GM18526 (cell line): Measurements from ENCODE around the gene ARHGAP11A.

Experiments
- POLR2A ChIP-seq: IDR thresholded peaks from 3 replicates; pipeline ENCODE4 v1.6.1; 2011; ENCODE audit not compliant: insufficient read length; ENCODE audit errors: extremely low read depth

ARHGAP11A gene

DNA sequence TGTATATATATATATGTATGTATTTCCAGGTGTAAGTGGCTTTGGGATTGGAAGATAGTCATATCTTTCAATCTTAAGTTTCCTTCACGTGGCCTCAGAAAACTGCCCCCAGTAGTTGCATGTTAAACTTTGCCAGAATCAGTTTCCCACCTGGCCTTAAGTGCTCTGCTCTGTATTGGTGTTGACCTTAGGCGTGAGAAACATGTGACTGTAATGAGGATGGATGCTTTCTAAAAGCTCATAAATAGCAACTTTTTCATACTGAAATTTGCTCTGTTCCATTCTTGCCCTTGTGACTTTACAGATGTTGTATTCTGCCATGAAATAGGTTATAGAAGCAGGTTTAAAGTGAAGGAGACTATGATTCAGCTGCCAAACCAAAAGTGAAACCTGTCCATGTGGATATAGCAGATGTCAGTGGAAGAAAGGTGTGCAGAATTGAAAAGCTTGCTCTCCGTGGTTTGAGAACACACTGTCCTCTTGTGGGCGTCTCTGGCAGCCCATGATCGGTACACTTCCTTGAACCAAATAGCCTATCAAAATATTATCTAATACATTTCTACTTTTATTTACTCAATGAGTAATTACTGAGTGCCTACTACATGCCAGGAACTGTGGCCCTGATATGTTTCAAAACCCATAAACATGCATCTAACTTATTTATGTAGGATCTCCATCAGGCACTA lies 42.0 kb downstream of the ARHGAP11A start:
- no peak for TF ChIP-seq POLR2A

DNA sequence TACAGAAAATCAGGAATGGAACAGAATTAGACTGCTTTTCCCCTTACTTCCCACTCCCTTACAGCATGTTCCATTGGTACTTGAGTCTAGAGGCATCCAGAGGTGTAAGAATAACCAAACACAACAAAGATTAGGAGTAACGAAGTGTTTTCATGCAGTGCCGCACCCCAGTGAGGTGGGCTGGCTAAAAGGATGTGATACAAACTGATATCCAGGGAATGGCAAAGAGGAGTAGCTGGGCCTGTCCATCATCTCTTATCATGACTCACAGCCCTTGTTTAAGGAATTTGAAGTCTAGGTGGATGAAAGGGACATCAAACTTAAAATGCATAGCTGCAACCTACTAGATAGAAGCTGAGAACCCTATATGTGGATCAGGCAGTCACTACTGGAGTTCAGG lies 42.6 kb downstream of the ARHGAP11A start:
- no peak for TF ChIP-seq POLR2A

DNA sequence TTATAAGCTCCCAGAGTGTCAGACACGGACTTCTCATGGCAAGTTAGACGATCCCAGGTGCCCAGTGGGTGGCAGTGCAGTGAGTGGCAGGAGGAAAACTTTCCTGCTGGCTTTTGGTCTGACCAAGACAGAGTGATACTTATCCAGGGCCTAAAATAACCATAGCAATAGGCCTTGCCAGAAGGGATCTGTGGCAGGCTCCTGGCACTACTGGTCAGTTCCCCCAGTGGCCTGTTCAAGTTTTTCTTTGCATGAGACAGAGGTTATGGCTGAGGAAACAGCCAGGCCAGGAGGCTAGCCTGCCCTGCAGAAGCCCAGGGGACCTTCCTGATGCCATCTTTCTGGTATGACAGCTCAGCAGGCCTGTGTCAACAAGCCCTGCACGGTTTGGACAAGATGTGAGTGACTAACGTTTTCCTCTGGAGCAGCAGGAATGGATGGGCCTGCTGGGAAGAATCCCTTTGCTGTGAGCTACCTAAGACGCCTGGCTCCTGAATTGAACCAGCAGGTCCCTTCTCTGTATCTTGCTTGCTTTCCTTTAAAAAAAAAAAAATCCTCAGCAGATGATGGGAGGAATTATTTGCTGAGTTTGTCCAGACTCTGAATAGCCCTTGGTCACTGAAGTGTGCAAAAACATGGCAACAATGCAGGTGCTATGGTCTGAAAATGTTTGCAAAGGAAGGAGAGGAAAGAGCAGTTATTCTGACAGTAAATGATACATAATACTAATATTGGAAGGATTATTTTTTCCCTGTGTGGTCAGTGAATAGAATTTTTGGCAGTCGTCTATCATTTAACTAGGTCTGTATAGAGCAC lies 44.2 kb downstream of the ARHGAP11A start:
- no peak for TF ChIP-seq POLR2A

DNA sequence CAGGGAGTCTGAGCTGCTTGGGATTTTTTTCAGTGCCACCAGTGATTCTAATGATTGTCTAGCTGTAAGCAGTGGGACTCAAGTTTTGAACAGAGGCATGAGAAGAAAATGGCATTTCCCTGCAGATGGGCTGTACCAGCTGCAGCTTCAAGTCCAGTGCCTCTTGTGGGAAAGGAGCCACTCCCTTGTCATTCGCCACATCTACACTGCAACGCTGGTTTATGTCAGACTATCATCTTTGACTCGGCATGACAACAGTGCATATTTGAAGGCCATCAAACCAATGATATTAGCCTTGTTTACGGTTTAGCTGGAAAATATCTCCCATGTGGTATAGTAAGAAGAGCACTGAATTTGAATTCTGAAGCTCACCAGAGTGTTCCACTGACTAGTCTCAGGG lies 48.4 kb downstream of the ARHGAP11A start:
- no peak for TF ChIP-seq POLR2A

DNA sequence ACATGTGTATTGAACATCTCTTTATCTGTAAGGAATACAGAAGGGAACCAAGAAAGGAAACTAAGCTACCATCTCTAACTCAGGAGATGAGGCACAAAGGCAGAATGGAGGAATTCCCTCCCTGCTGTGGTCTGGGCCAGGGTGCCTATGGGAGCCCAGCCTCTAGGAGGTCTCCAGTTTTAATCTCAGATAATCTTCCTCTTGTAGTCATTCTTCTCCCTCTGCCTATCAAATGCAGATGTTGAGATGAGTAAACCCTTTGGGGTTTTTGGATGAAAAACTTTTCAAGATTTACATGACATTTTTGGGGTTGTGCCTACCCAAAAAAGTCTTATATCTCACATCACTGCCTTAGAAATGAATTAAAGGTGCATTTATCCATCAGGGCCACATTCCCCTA lies 49.5 kb downstream of the ARHGAP11A start:
- TF ChIP-seq POLR2A: no peak

DNA sequence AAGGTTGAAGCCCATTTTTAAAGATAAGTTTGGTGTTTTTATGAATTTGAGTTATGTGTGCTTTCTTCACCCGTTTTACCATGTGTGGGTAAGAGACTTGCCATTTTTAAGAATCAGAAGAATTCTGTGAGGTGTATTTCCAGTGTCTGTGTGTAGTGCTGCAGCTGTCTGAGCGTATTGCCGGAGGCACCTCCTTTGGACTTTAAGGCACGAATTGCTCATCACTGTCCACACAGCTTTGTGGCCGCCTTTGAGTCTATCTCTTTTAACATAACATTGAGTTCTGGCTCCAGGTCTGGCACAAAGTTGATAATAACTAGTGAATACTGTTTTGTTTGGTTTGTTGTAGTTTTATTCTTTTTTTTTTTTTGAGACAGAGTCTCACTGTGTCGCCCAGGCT lies 52.0 kb downstream of the ARHGAP11A start:
- no peak for TF ChIP-seq POLR2A

DNA sequence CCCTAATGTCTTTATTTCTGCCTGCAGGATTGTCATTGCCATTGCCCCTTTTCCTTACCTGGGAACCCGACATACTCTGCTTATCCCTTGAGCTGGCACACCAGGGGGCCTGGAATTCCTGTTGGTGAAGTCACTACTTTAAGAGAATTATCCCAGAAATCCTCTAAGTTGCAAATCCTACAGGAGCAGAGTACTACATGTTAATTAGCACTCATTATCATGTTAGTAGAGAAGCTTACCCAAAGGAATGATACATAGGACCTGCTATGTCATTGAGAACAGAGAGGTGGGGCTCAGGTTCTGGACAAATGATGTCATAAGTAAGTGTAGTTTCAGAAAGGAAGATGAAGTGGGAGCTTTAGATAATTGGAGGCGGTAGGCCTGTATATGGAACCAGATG lies 53.6 kb downstream of the ARHGAP11A start:
- no peak for TF ChIP-seq POLR2A

DNA sequence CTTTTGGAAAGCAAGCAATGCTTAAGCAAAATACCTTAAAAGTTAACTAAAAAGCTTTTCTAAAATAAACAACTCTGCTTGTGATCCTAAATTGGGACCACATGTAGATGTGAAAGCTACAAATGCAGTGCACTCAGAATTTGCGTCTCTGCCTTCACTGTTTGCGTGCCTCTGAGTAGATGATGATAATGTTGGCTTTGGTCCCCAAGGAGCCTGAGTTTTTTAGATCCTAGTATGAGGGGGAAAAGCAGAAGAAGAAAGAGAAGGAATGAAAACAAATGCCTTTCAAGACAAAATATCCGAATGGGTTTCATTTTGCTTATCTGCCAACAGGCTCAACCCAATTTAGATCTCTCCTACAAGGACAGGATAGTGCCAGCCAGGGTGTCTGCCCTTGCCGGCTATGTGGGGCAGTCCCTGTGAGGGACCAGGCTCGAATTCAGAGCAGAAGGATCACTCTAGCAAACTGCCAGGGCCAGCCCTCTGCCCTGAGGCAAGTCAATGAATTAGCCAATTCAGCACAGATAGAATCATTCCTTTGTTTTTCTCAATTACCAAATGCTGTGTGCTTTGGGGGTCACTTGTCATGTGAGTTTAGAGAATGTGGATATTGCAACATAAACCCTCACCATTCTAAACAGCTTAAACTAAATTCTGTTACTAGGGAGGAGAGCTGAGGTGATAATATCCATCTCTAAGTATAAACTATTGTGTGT lies 54.8 kb downstream of the ARHGAP11A start:
- no peak for TF ChIP-seq POLR2A

DNA sequence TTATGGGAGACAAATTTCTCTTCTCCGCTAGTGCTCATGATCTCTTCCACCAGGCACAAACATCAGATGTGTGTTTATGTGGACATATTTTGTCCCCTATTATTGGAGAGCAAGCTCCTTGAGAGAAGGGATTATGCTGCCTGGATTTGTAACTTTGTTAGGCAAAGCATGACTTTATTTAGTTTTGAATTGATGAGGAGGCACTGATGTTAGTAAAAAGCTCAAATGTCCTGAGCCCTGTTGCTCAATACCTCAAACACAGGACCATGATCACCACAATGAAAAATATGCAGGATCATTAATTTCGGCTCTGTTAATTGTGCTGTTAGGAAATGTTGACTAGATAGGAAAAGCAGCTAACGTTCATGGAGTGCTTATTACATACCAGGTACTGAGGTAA lies 55.3 kb downstream of the ARHGAP11A start:
- TF ChIP-seq POLR2A: no peak

DNA sequence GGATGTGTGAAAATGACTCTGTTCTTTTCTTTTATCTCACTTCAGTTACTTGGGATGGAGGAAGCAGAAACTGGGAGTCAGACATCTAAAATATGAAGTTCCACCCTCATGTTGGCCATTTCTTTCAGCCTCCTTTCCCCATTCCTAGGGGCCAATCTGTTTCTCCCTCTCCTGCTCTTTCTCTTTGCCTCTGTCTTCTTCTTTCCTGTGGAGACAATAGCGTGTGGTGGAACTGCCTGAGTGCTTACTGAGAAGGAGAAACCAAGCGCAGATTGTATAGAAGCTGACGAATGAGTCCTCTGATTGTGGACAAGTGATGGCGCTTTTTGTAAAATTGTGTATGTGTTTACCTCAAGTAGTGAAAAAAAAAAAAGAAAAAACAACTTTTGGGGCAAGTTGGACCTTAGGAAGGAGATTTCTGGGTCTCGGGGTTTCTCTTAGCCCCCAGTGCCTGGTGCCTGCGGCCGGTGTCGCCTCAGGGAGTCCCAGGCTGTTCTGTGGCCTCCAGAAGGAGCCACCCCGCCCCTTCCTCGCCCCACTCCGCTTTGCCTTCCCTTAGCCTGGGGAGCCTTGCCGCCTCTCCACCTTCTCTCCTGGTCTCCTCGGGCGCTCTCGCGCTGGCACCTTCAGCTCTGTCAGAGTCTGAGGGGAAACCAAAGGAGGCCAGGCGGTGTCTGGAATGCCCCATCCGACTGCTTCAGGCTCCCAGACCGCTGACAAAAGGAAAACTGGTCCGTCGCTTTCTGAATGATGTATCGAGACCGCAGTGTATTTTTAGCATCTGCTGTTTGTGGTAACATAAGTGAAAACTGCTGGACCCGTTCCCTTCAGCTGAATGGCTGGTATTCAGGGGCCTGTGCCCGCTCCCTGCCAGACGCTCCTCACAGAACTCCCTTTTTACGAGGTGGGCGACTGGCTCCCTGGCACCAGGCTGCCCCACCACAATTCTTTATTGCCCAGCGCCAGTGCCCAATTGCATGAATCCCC lies 56.3 kb downstream of the ARHGAP11A start:
- no peak for TF ChIP-seq POLR2A

DNA sequence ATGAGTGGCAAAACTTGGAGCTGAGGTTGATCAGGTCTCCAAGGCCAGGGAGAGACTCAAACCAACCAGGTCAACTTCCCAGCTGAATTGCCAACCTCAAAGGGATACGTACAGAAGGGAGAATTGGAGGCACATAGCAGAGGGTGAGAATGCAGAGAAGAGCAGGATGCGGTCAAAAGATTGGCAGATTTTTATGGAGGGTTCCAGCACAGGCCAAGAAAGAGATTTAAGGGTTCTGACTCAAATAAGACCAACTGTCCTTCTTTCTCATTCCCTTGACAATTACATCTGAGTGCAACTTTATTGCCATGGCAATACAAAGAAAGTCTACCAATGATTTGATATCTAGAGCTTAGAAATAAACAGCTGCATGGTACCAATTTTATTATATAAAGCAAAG lies 59.4 kb downstream of the ARHGAP11A start:
- no peak for TF ChIP-seq POLR2A

DNA sequence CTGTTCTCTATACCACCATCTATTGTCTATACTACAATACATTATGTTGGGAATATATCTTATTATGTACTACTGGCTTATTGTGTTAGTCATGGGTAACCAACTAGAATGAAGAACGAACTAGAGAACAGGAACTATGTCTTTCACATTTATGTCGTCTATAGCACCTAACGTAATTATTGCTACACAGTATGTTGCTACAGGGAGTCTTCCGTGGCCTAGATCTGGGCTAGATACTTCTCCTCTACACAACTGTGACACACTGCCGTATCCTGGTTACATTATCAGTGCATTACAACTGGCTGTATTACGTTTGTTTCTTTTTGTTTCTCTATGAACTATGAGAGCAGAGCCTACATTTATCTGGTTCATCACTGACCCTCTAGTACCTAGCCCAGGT lies 60.2 kb downstream of the ARHGAP11A start:
- no peak for TF ChIP-seq POLR2A

DNA sequence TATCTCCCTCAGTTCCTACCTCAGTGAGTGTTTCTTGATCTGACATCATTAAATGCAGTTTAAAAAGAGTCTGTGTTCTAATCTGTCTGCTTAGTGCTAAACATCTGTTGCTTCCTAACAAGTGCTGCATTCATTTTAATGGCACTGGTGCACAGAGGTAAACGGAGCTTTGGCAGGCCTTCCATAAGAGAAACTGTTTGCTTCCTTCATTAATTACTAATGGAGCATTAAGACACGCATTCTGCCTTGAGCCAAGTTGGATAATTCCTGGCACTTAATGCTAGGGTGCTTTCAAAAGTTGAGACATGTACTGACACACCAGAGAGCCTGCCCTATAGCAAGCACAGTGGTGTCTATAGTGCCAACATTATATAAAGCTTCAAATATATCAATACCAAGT lies 60.9 kb downstream of the ARHGAP11A start:
- TF ChIP-seq POLR2A: no peak

DNA sequence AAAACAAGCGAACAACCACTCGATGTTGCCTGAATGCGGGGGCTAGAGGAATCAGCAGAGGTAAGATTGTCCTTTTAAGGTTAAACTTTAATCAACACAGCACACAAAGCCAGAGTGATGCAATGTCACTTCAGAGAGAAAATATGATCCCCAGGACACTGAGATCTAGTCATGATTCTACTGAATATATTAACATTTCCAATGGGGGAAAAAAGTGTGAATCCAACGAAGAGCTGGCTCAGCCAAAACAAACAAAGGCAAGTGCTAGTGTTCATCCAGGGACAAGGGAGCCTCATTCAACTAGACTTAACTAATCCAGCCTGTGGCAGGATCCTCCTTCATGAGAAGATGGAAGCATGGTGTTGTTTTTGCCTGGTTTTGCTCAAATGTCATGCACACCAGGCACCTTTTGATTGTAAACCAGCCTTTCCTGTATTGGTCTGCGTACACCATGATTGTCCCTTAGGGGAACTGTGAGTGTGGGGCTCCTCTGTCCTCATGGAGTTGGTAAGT lies 62.0 kb downstream of the ARHGAP11A start:
- TF ChIP-seq POLR2A: no peak

DNA sequence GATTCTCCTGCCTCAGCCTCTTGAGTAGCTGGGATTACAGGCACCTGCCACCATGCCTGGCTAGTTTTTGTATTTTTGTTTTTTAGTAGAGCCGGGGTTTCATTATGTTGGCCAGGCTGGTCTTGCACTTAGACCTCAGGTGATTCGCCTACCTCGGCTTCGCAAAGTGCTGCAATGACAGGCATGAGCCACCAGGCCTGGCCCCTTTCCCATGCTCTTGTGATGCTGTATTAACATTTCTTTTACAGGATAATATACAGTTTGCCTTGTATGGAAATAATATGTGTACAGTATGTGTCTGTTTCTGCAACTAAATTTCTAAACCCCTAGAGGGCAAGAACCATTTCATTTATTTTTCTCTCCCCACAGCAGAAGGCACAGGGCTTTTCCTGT lies 64.0 kb downstream of the ARHGAP11A start:
- TF ChIP-seq POLR2A: no peak
